Hematopoietic multipotent progenitor cell treated with erythropoietin and hydrocortisone succinate and interleukin-3 and kit ligand, for 17 days (in vitro differentiated cells): ENCODE data around the gene ATR.

Experiments
- DNase-seq: peaks from one replicate; pipeline ENCODE4 v3.0.0-alpha.2; 2015; ENCODE audit warnings: low spot score

ATR gene

DNA sequence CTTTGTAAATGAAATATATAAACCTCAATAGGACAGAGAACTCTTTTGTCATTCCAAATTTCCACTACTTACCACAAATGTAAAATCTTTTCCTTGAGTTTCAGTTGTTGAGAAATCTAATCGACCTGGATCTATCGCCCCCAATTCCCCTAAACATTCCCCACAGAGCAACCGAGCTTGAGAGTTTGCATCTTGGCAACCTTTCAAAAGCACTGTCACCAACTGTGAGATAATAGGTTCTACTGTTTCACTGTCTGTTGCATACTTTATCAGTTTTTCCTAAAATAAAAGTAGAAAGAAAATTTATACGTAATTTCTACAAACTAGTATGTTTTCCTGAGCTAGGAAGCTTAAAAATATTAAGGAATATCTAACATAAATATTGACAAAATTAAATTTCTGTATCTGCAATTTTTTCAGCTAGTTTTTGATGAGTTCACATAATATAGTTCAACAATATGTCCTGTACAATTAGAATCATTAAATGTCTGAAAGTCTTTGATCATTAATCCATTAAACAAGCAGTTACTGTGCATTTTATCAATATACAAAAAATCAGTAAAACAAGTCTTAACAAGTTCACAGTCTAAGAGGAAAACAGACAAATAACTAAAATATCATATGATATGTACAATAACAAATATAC, 54.5 kb downstream of the ATR start:
- DNase-seq, result no peak

DNA sequence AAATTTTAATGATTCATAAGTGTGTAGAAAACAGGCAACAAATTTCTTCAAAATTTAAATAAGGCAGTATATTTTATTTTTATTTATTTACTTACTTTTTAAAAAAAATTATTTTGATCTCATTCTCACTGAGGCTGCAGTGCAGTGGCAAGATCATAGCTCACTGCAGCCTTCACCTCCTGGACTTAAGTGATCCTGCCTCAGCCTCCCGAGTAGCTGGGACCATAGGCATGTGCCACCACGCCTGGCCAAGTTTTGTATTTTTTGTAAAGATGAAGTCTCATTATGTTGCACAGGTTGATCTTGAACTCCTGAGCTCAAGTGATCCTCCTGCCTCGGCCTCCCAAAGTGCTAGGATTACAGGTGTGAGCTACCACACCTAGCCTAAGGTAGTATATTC, 69.5 kb downstream of the ATR start:
- no peak for DNase-seq

- no peak for DNase-seq
Measured at GRCh38 chr3:142507241-142507640, 71.3 kb downstream of the ATR start.

GRCh38 chr3:142502187-142502985, 76.1 kb downstream of the ATR start:
- DNase-seq, result no peak

- no peak for DNase-seq
Measured at GRCh38 chr3:142501004-142501926, 77.3 kb downstream of the ATR start.

DNA sequence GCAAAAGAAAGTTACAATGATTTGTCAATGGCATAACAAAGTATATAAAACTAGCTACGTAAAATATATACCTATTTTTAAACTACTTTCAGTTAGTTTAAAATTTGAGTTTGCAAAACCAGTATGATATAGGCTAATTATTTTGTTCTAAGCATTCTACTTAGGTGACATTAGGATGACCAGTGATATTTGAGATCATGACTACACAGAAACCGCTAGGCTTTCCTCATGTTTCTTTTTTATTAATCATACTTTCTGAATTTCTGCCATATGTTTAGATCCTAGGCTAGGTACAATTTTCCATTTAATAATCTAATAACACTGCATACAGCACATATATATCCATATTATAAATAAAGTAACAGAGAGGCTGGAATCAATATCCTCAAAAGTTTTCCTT, 78.3 kb downstream of the ATR start:
- DNase-seq, result no peak

- no peak for DNase-seq
Measured at GRCh38 chr3:142498397-142499180, 79.9 kb downstream of the ATR start.

DNA sequence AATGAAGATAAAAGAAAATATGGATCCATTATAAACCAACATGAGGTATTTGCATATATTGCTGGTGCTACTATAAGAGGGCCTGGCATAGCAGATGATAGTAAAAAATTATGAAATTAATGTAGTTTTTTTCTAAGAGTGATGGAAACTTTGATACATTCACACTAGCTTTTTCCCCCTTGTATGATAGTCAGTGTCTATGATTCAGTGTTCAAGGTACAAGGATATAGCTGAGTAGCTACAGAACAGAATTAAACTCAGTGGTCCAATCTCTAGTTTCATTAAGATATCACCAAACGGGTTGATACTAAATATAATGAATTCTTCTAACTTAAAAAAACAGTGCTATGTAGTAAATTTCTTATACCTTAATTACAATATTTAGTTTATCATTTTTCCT, 80.8 kb downstream of the ATR start:
- DNase-seq, result no peak

DNA sequence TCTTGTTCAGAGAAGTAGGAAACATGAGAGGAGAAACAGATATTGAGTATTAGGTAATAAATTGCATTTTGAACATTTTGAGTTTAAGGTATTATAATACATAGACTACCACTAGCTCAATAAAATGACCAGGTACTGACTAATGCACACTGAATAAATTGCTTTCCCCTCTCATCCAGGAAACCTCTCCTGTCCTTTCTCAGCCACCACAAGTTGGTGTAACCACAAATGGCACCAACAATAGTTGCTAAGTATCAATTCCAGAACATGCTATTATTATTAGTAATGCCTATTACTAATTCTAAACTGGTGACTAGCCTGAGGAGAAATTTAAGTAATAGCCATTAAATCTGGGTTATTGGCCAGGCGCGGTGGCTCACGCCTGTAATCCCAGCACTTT, 83.4 kb downstream of the ATR start:
- no peak for DNase-seq

DNA sequence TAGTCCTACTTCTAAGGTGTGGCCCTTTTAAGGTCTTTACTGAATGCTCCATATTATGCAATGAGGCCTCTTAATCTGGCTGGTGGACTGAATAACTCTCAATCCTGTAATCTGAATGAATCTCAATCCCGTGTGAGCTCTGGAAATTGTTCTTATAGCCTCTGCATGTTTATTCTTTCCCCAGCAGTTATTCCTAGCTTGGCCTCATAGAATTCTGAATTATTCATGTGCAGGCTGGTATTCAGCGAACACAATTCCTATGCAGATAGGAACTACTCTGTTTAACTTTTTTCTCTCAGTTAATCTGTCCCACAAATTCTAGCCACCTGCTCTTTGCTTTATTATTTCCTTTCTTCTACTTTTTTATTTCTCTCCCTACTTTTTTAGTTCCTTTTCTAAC, 86.3 kb downstream of the ATR start:
- no peak for DNase-seq

- no peak for DNase-seq
Measured at GRCh38 chr3:142489572-142490323, 88.8 kb downstream of the ATR start.

- no peak for DNase-seq
Measured at GRCh38 chr3:142484912-142485435, 93.6 kb downstream of the ATR start.

GRCh38 chr3:142481196-142481595, 97.3 kb downstream of the ATR start:
- no peak for DNase-seq

GRCh38 chr3:142470826-142471225, 107.7 kb downstream of the ATR start:
- no peak for DNase-seq

DNA sequence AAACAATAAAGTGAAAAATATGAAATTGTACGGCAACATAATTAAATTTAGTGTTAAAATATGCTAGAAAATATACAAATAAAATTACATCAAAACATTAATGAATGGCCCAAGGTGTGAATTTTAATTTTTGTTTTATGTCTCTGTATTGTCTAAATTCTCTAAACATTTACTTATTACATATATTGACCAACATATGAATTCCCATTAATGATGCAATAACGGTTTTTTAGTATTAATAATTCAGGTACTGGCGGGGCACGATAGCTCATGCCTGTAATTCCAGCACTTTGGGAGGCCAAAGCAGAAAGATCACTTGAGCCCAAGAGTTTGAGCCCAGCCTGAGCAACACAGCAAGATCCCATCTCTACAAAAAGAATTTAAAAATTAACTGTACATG, 110.1 kb downstream of the ATR start:
- no peak for DNase-seq

GRCh38 chr3:142467768-142468167, 110.8 kb downstream of the ATR start:
- no peak for DNase-seq

DNA sequence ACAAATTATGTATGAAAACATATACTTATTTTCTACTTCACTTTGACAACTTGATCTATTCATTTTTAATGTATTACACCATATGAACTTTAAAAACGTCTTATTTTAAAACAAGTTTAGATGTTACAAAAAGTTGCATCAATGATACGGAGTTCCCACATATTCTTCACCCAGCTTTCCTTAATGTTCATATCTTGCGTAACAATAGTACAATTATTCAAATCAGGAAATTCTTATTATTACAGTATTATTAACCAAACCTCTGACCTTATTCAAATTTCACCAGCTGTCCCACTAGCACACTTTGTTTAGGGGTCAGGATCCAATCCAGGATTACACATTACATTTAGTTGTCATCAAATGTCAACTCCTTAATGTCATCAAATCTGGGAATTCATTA, 117.8 kb downstream of the ATR start:
- DNase-seq, result no peak

- no peak for DNase-seq
Measured at GRCh38 chr3:142459929-142460328, 118.6 kb downstream of the ATR start.

- DNase-seq, result no peak
Measured at GRCh38 chr3:142459096-142459495, 119.4 kb downstream of the ATR start.

DNA sequence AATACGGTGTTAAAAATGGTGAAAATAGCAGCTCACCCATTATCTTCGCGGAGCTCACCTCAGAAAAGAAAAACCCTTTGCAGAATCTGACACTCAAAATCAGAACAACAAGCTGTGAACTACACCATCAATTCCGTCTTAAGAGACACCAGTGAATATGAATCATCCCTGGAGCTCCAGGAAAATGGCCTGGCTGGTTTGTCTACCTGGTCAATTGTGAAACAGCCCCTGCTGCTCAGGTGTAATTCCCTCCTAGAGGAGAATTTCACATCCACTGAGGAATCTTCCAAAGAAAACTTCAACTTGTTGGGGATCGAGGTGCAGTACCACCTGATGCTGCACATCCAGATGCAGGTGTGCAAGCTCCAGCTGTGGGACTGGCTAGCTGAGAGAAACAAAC, 127.7 kb downstream of the ATR start:
- no peak for DNase-seq

DNA sequence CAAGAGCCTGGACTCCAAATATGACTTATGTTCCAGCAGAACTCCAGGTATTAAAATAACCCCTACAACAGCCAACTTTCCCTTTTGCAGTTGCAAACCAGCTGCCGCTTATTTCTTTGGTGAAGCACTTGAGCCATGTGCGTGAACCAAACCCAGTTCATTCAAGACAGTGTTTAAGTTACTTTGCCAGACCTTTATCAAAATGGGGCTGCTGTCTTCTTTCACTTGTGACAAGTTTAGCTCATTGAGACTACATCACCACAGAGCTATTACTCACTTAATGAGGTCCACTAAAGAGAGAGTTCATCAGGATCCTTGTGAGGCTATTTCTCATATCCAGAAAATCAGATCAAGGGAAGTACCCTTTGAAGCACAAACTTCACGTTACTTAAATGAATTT, 128.3 kb downstream of the ATR start:
- DNase-seq, result no peak
